ENCODE measurements around the gene CSPG4.
"Not testable (repeated sequence)": the region's sequence is repeated elsewhere in the genome, so short reads cannot be mapped to it uniquely, and the experiment has no call there.

CSPG4 gene

GRCh38 chr15:75696854-75697259, 15.8 kb downstream of the CSPG4 start:
- H3K4me3 ChIP-seq (replicated peaks; ENCODE audit: low read depth, low read length) = no peak overlapping the region
- TF ChIP-seq CTCF (IDR thresholded peaks at IDR 0.05; ENCODE audit: low read depth, low read length, missing control alignments) = no peak
- no peak for DNase-seq (ENCODE audit: extremely low read depth, low read depth)

GRCh38 chr15:75696311-75696720, 16.3 kb downstream of the CSPG4 start:
- TF ChIP-seq CTCF (IDR thresholded peaks at IDR 0.05; ENCODE audit: low read depth, low read length, missing control alignments) = no peak
- no peak for DNase-seq (ENCODE audit: extremely low read depth, low read depth)
- H3K4me3 ChIP-seq (replicated peaks; ENCODE audit: low read depth, low read length) = no peak overlapping the region

GRCh38 chr15:75695634-75696310, 16.9 kb downstream of the CSPG4 start:
- no peak for TF ChIP-seq CTCF (IDR thresholded peaks at IDR 0.05; ENCODE audit: low read depth, low read length, missing control alignments)
- no peak overlapping the region for H3K4me3 ChIP-seq (replicated peaks; ENCODE audit: low read depth, low read length)
- no peak for DNase-seq (ENCODE audit: extremely low read depth, low read depth)

- no peak for TF ChIP-seq CTCF (IDR thresholded peaks at IDR 0.05; ENCODE audit: low read depth, low read length, missing control alignments)
- H3K4me3 ChIP-seq (replicated peaks; ENCODE audit: low read depth, low read length) = no peak overlapping the region
- DNase-seq (ENCODE audit: extremely low read depth, low read depth) = no peak
Measured at GRCh38 chr15:75695220-75695619, 17.4 kb downstream of the CSPG4 start.

GRCh38 chr15:75694241-75695182, 18.1 kb downstream of the CSPG4 start:
- TF ChIP-seq CTCF (IDR thresholded peaks at IDR 0.05; ENCODE audit: low read depth, low read length, missing control alignments) = peak; percentile 33
- DNase-seq (ENCODE audit: extremely low read depth, low read depth) = peak; percentile 92
- H3K4me3 ChIP-seq (replicated peaks; ENCODE audit: low read depth, low read length) = peak overlapping the region; percentile 7; the same call in 1 of the 2 replicates

- peak overlapping the region; percentile 8; the same call in 1 of the 2 replicates for H3K4me3 ChIP-seq (replicated peaks; ENCODE audit: low read depth, low read length)
- DNase-seq (ENCODE audit: extremely low read depth, low read depth) = peak; percentile 90
- TF ChIP-seq CTCF (IDR thresholded peaks at IDR 0.05; ENCODE audit: low read depth, low read length, missing control alignments) = no peak
Measured at GRCh38 chr15:75693501-75694240, 19.0 kb downstream of the CSPG4 start.

- DNase-seq (ENCODE audit: extremely low read depth, low read depth) = not testable (repeated sequence)
- 0 out of 2 replicates have a peak overlapping the region, but pooled peaks have one; percentile 8 for H3K4me3 ChIP-seq (replicated peaks; ENCODE audit: low read depth, low read length)
Measured at GRCh38 chr15:75693028-75693427, 19.6 kb downstream of the CSPG4 start.

- DNase-seq (ENCODE audit: extremely low read depth, low read depth); H3K4me3 ChIP-seq (replicated peaks; ENCODE audit: low read depth, low read length): not testable (repeated sequence)
Measured at GRCh38 chr15:75692311-75692710, 20.3 kb downstream of the CSPG4 start.

- not testable (repeated sequence) for DNase-seq (ENCODE audit: extremely low read depth, low read depth); H3K4me3 ChIP-seq (replicated peaks; ENCODE audit: low read depth, low read length)
Measured at GRCh38 chr15:75689429-75689828, 23.2 kb downstream of the CSPG4 start.
